K562 (cell line): ENCODE data around the gene KRTAP10-11. TPM values are rescaled to one million over a fixed set of nuclear protein-coding genes. Genes with fewer than 3 reads are reported as not detected.

Source experiments
- ATAC-seq: fragments of 200-7000 bp; cut with Tn5 transposase; 3 replicates; pipeline ENCODE4 v1.9.1; 2020; ENCODE audit warnings: moderate library complexity
- BruUV-seq: library from RNA; stranded (reverse); fragments of 400-500 nt; replicated peaks from 2 replicates; lab custom pipeline; 2021; lab: Mats Ljungman, UMichigan
- CTCF ChIA-PET: fragments of 300-600 bp; formaldehyde crosslinking; extraction: SDS; loops from one replicate; lab custom pipeline; 2021; ENCODE audit warnings: low intra/inter-chr PET ratio; lab: Yijun Ruan, JAX
- POLR2A ChIA-PET: fragments of 300-600, 350-650 bp; sonication (Branson Sonifier 250); formaldehyde crosslinking; extraction: SDS; loops from one replicate; lab custom pipeline; 2021; ENCODE audit warnings: antibody characterized with exemption, inconsistent platforms; lab: Yijun Ruan, JAX
- DNase-seq, 4 experiments: peaks; one replicate each; pipeline versions ENCODE4 v3.0.0 to v3.0.0-alpha.2; 2011 to 2018; ENCODE audit warnings: low spot score in 3 of 4, mixed read lengths in 3 of 4; ENCODE audit errors: extremely low read depth in 1 of 4
- FAIRE-seq: peaks from 2 replicates; lab custom pipeline; 2011; peaks lifted over from hg19 to GRCh38; lab: Jason Lieb, UNC
- H2AFZ ChIP-seq: 2 replicates; pipeline ENCODE4 v1.6.0; 2011; ENCODE audit warnings: low read depth, low read length, control low read depth, inconsistent platforms
- H3K27ac ChIP-seq: fragments of 200-600 bp; 3 replicates; pipeline ENCODE4 v1.8.0; 2011; ENCODE audit warnings: low read depth, mild to moderate bottlenecking, control low read depth, inconsistent platforms, low read length, moderate library complexity, mixed read lengths; ENCODE audit errors: extremely low read depth
- H3K27me3 ChIP-seq, 2 experiments: fragments of 300-600 bp in 1 of 2; 2 replicates in 1 of 2; 3 replicates in 1 of 2; pipeline versions ENCODE4 v1.6.0 to v1.8.0; 2011; ENCODE audit warnings: inconsistent platforms in 2 of 2, low read length in 2 of 2, mild to moderate bottlenecking in 1 of 2, mixed read lengths in 1 of 2, moderate library complexity in 1 of 2; ENCODE audit not compliant: control insufficient read depth in 2 of 2, insufficient read depth in 2 of 2
- H3K36me3 ChIP-seq: fragments of 300-600 bp; 3 replicates; pipeline ENCODE4 v1.8.0; 2011; ENCODE audit warnings: mild to moderate bottlenecking, low read length, inconsistent platforms; ENCODE audit not compliant: control insufficient read depth, insufficient read depth
- H3K4me1 ChIP-seq, 2 experiments: fragments of 200-600 bp in 1 of 2; replicated peaks in 1 of 2; 2 replicates in 1 of 2; 3 replicates in 1 of 2; pipeline versions ENCODE4 v1.5.1 to v1.8.0; 2011; ENCODE audit warnings: inconsistent platforms in 2 of 2, low read length in 2 of 2, mild to moderate bottlenecking in 1 of 2, mixed read lengths in 1 of 2, moderate library complexity in 1 of 2; ENCODE audit not compliant: control insufficient read depth in 2 of 2, insufficient read depth in 2 of 2
- H3K4me2 ChIP-seq: 2 replicates; pipeline ENCODE4 v1.6.1; 2011; ENCODE audit warnings: low read length, control low read depth, inconsistent platforms, mixed read lengths; ENCODE audit not compliant: insufficient read depth
- H3K4me3 ChIP-seq: fragments of 200-600 bp; sonication (generic), shearing (Covaris generic); 2 replicates; pipeline ENCODE4 v1.5.1; 2016; ENCODE audit warnings: control low read depth, inconsistent platforms
- H3K79me2 ChIP-seq: fragments of 200-600 bp; 3 replicates; pipeline ENCODE4 v1.8.0; 2011; ENCODE audit warnings: low read length, inconsistent platforms; ENCODE audit not compliant: control insufficient read depth, insufficient read depth
- H3K9ac ChIP-seq, 2 experiments: 2 replicates each; pipeline versions ENCODE4 v1.6.0 to v1.6.1; 2011; ENCODE audit warnings: low read depth in 2 of 2, low read length in 2 of 2, control low read depth in 1 of 2, inconsistent platforms in 1 of 2, mild to moderate bottlenecking in 1 of 2, mixed read lengths in 1 of 2; ENCODE audit not compliant: insufficient read depth in 1 of 2
- H3K9me1 ChIP-seq: one replicate; pipeline ENCODE4 v1.6.0; 2011; ENCODE audit warnings: inconsistent platforms, mild to moderate bottlenecking, low read length, moderate library complexity; ENCODE audit not compliant: control insufficient read depth, insufficient read depth
- H3K9me3 ChIP-seq: replicated peaks from 2 replicates; pipeline ENCODE4 v1.5.1; 2011; ENCODE audit warnings: low read depth, low read length, inconsistent platforms; ENCODE audit not compliant: control insufficient read depth, insufficient read depth
- H4K20me1 ChIP-seq: replicated peaks from 2 replicates; pipeline ENCODE4 v1.6.1; 2011; ENCODE audit warnings: low read length, inconsistent platforms, mixed read lengths; ENCODE audit not compliant: control insufficient read depth, insufficient read depth
- E4F1 ChIP-seq: fragments of 250-450 bp; sonication (Bioruptor Pico); IDR thresholded peaks from 2 replicates; pipeline ENCODE4 v1.5.0; 2021; ENCODE audit warnings: mild to moderate bottlenecking, borderline replicate concordance
- KLF10 ChIP-seq: fragments of 250-450 bp; sonication (Bioruptor Pico); IDR thresholded peaks from 2 replicates; pipeline ENCODE4 v1.6.1; 2021; ENCODE audit warnings: matching md5 sums
- LCOR ChIP-seq: sonication (generic); formaldehyde crosslinking; IDR thresholded peaks from 2 replicates; pipeline ENCODE4 v1.8.0; 2022; ENCODE audit warnings: mild to moderate bottlenecking, missing genetic modification reagents
- MAFG ChIP-seq: fragments of 450-650 bp; conservative IDR thresholded peaks from 2 replicates; pipeline ENCODE4 v1.6.1; 2016; ENCODE audit warnings: missing genetic modification characterization, missing compliant biosample characterization
- PREB ChIP-seq: sonication (generic); formaldehyde crosslinking; IDR thresholded peaks from 2 replicates; pipeline ENCODE4 v1.8.1; 2023; ENCODE audit warnings: mild to moderate bottlenecking, missing genetic modification reagents
- RBM39 ChIP-seq: fragments of 200-400 bp; formaldehyde crosslinking; optimal IDR thresholded peaks from 2 replicates; pipeline ENCODE3; 2018; ENCODE audit warnings: low read depth, low read length
- RUNX1 ChIP-seq: sonication (generic); IDR thresholded peaks from 2 replicates; pipeline ENCODE4 v1.6.1; 2016; ENCODE audit warnings: antibody characterized with exemption, low read depth
- SMC3 ChIP-seq: conservative IDR thresholded peaks from 2 replicates; pipeline ENCODE4 v1.6.1; 2011; ENCODE audit warnings: low read depth, low read length, improper control_type of control experiment; ENCODE audit not compliant: insufficient read depth
- ZNF175 ChIP-seq: fragments of 200-800 bp; sonication (Bioruptor generic); IDR thresholded peaks from 2 replicates; pipeline ENCODE4 v1.6.1; 2016; ENCODE audit warnings: low read depth, mild to moderate bottlenecking, missing genetic modification characterization, missing compliant biosample characterization
- ZZZ3 ChIP-seq: fragments of 450-650 bp; IDR thresholded peaks from 2 replicates; pipeline ENCODE4 v1.6.1; 2016; ENCODE audit warnings: antibody characterized with exemption, mild to moderate bottlenecking, moderate library complexity
- WGBS: fragments of 100-300 bp; shearing (Covaris generic); methylation state at CpG from one replicate; pipeline ENCODE4 v1.1.6; 2016; ENCODE audit warnings: low coverage, mixed read lengths; ENCODE audit not compliant: insufficient coverage; ENCODE audit errors: missing lambda C conversion rate; 5-methylcytosine and 5-hydroxymethylcytosine counted together
- in situ Hi-C: fragments of 300-500 bp; cut with MboI; formaldehyde crosslinking; loops from 4 replicates; pipeline ENCODE4 v1.15.0; 2018; ENCODE audit warnings: inconsistent platforms, mixed read lengths
- intact Hi-C: fragments of 100-400 bp; cut with micrococcal nuclease; formaldehyde crosslinking; loops from 2 replicates; pipeline ENCODE4 v1.14.2; 2022
- polyA plus RNA-seq, 8 experiments: library from polyadenylated mRNA; depleted of rRNA in 4 of 8; stranded (reverse) in 5 of 8; unstranded in 3 of 8; fragments of >200 nt; fragmentation: Nextera tagmentation in 2 of 8; fragmentation: Illumina TruSeq in 1 of 8; extraction: Ambion mirVana in 2 of 8; extraction: Trizol in 1 of 8; gene quantifications; 2 replicates each; pipeline versions ENCODE4 v1.2.1 to v1.2.3, GENCODE V29; 2011 to 2014; ENCODE audit warnings: inconsistent platforms in 1 of 8, missing spikeins in 1 of 8
- total RNA-seq, 7 experiments: library from RNA; depleted of rRNA in 6 of 7; stranded (reverse); fragments of >200 nt in 6 of 7; fragmentation: Illumina TruSeq in 2 of 7; extraction: Trizol in 2 of 7; gene quantifications; 2 replicates each; pipeline versions ENCODE4 v1.2.1 to v1.2.3, GENCODE V29; 2011 to 2021; ENCODE audit warnings: low replicate concordance in 1 of 7

The KRTAP10-11 gene
- total and polyA plus RNA-seq, 9 of the 15 experiments (the other 6 are each of a cell fraction or from before 2014, with no cell fraction given): not detected

- Histone ChIP-seq H3K9me3 (peaks cover 2% of the 10 kb centered on the region), H3K79me2 (no peaks in the 10 kb centered on the region), H3K36me3 (no peaks in the 10 kb centered on the region), H2AFZ (no peak overlapping the region), H4K20me1 (no peaks in the 10 kb centered on the region), H3K27ac (no peak overlapping the region), H3K9me1 (no peaks in the 10 kb centered on the region), H3K4me3 (no peak overlapping the region), H3K27me3 (peaks cover 0 to 6% of the 10 kb centered on the region in 2 experiments; a peak in 2 of 5 replicates), H3K9ac (no peak overlapping the region), H3K4me2 (no peak overlapping the region), H3K4me1 (peaks cover 0 to 3% of the 10 kb centered on the region in 2 experiments; a peak in 2 of 5 replicates)
- ChIA-PET POLR2A (interaction anchor here (0.6 kb wide), 1 partner anchor 28 kb away, joined by 3 read pairs; no protein-coding TSS in a partner anchor), CTCF (no interaction called here)
- DNase-seq: no peak
- no peak for FAIRE-seq
- TF ChIP-seq ZNF175 (CRISPR knock-in tag): no peak
- no peak for TF ChIP-seq LCOR (CRISPR knock-in tag)
- no peak for TF ChIP-seq RBM39
- TF ChIP-seq PREB: no peak
- TF ChIP-seq KLF10 (CRISPR knock-in tag): no peak
- no peak for TF ChIP-seq MAFG
- no peak for TF ChIP-seq RUNX1
- no peak for TF ChIP-seq ZZZ3
- TF ChIP-seq SMC3: no peak
- no peak for TF ChIP-seq E4F1
- 12% methylated on average over 12 of the region's 12 CpGs for WGBS
- in situ Hi-C loops: no loop called here
- BruUV-seq: no TSS peak
- intact Hi-C loops: no loop called here
- ATAC-seq: no peak
Observed at GRCh38 chr21:44639331-44639655, 6.9 kb upstream of the KRTAP10-11 start.
